Measurements from ENCODE around the gene OSGIN1.

Gene OSGIN1

DNA sequence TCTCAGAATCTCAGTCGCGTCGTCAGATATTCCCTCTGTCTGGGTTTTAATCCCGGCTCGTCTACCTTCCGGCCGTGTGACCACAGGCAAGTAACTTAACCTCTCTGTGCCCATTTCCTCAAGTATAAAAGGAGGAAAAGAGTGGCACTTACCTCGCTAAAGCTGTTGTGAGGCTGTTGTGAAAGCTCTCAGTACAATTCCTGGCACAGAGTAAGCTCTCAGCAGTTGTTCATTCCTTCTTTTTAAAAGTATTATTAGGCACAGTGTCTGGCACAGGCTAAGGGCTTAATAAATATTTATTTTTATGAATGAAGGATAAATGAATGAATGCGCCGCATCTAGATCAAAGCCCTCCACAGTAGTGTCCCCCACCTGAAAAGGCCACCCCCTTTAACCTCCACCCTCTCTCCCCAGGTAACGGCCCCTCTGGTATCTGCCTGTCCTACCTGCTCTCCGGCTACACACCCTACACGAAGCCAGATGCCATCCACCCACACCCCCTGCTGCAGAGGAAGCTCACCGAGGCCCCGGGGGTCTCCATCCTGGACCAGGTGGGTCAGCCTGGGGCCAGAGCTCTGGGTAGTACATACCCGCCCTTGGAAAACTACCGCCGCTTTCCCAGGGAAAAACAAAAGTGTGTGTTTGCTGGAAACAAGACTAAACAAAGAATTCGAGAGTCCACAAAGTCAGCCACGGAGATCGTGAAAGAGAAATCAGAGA is 6.0 kb downstream of the OSGIN1 start:
- no peak for TF ChIP-seq EZH2 (IDR thresholded peaks at IDR 0.05; ENCODE audit: borderline replicate concordance, low read depth, low read length, severe bottlenecking)
- no peak for TF ChIP-seq CTCF (IDR thresholded peaks at IDR 0.05; ENCODE audit: borderline replicate concordance, extremely low read depth, low read length, poor library complexity, severe bottlenecking)
- Histone ChIP-seq H3K36me3 (ENCODE audit: insufficient read depth, low read length) (no peaks in the 10 kb centered on the region), H3K27ac (ENCODE audit: low read length) (no peak overlapping the region), H4K20me1 (ENCODE audit: insufficient read depth, low read length) (no peaks in the 10 kb centered on the region), H3K4me3 (ENCODE audit: low read depth in 1 of 2, low read length in 2 of 2) (no peak overlapping the region), H3K9ac (ENCODE audit: low read depth, low read length) (no peak overlapping the region), H3K79me2 (ENCODE audit: insufficient read depth, low read length) (no peaks in the 10 kb centered on the region), H3K4me2 (ENCODE audit: insufficient read depth, low read length) (no peak overlapping the region), H2AFZ (ENCODE audit: low read depth, low read length) (no peak overlapping the region), H3K4me1 (ENCODE audit: insufficient read depth, low read length) (no peaks in the 10 kb centered on the region), H3K27me3 (ENCODE audit: insufficient read depth, low read length, poor library complexity) (peaks cover under 1% of the 10 kb centered on the region), H3K9me3 (ENCODE audit: insufficient read depth, low read length, severe bottlenecking) (no peaks in the 10 kb centered on the region)
- DNase-seq = no peak
- no peak for ATAC-seq (ENCODE audit: insufficient read depth, low read depth)

DNA sequence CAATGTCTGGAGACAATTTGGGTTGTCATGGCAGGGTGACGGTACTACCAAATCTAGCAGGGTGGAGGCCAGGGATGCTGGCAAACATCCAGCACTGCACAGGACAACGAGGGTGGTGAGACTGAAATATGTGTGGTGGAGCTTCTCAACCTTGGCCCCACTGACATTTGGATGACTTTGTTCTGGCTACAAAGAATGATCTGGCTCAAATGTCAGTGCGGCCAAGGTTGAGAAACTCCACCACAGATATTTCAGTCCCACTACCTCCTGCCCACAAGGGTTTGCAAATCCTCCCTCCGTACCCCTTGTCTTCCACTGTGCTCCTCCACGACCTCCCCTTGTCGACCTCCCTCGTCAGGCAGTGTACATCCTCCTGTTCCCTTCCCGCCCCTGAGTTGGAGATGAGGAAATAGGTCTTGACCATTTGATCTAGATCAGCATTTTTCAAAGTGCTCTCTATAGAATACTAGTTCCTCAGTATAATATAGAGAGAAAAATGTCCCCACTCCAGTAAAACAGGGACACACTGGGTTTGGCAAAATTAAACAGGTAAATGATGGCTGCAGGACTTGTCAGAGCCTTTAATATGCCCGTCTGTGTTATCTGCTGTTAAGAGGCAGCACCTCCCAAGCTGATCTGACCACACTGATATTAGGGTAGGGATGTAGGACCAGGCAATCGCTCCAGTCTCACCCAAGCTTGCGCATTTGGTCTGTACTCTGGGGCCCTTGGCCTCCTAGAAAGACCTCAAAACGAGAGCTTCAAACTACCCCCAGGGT is 6.8 kb downstream of the OSGIN1 start:
- H2AFZ ChIP-seq (ENCODE audit: low read depth, low read length) = no peak overlapping the region
- H4K20me1 ChIP-seq (ENCODE audit: insufficient read depth, low read length) = no peaks in the 10 kb centered on the region
- no peak overlapping the region for H3K9ac ChIP-seq (ENCODE audit: low read depth, low read length)
- TF ChIP-seq CTCF (IDR thresholded peaks at IDR 0.05; ENCODE audit: borderline replicate concordance, extremely low read depth, low read length, poor library complexity, severe bottlenecking) (no peak), EZH2 (IDR thresholded peaks at IDR 0.05; ENCODE audit: borderline replicate concordance, low read depth, low read length, severe bottlenecking) (no peak)
- no peak overlapping the region for H3K4me3 ChIP-seq (ENCODE audit: low read depth in 1 of 2, low read length in 2 of 2)
- ATAC-seq (ENCODE audit: insufficient read depth, low read depth) (no peak), DNase-seq (no peak)
- no peaks in the 10 kb centered on the region for H3K27me3 ChIP-seq (ENCODE audit: insufficient read depth, low read length, poor library complexity)
- H3K79me2 ChIP-seq (ENCODE audit: insufficient read depth, low read length) = no peaks in the 10 kb centered on the region
- H3K4me1 ChIP-seq (ENCODE audit: insufficient read depth, low read length) = no peaks in the 10 kb centered on the region
- no peak overlapping the region for H3K27ac ChIP-seq (ENCODE audit: low read length)
- H3K9me3 ChIP-seq (ENCODE audit: insufficient read depth, low read length, severe bottlenecking) = no peaks in the 10 kb centered on the region
- no peak overlapping the region for H3K4me2 ChIP-seq (ENCODE audit: insufficient read depth, low read length)
- no peaks in the 10 kb centered on the region for H3K36me3 ChIP-seq (ENCODE audit: insufficient read depth, low read length)

DNA sequence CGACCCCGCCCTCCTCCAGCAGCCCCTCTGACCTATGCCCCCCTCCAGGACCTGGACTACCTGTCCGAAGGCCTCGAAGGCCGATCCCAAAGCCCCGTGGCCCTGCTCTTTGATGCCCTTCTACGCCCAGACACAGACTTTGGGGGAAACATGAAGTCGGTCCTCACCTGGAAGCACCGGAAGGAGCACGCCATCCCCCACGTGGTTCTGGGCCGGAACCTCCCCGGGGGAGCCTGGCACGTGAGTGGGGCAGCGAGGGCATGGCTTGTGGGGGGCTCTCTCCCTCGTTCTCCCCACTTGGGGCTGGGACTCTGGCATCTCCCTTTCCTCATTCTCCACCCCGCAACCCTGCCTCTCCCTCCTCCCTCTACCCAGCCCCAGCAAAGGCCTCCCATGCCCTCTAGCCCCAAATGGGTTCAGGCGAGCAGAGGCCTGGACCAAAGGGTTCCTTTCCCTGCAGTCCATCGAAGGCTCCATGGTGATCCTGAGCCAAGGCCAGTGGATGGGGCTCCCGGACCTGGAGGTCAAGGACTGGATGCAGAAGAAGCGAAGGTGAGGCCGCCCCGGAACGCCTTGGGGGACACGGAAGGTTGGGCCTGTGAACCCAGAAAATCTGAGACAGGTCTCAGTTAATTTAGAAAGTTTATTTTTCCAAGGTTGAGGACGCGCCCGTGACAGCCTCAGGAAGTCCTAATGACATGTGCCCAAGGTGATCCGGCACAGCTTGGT is 7.6 kb downstream of the OSGIN1 start:
- Histone ChIP-seq H2AFZ (ENCODE audit: low read depth, low read length) (no peak overlapping the region), H3K27ac (ENCODE audit: low read length) (no peak overlapping the region), H3K9ac (ENCODE audit: low read depth, low read length) (no peak overlapping the region), H3K4me1 (ENCODE audit: insufficient read depth, low read length) (no peaks in the 10 kb centered on the region), H3K36me3 (ENCODE audit: insufficient read depth, low read length) (no peaks in the 10 kb centered on the region), H3K27me3 (ENCODE audit: insufficient read depth, low read length, poor library complexity) (no peaks in the 10 kb centered on the region), H3K4me2 (ENCODE audit: insufficient read depth, low read length) (no peak overlapping the region), H3K9me3 (ENCODE audit: insufficient read depth, low read length, severe bottlenecking) (no peaks in the 10 kb centered on the region), H3K4me3 (ENCODE audit: low read depth in 1 of 2, low read length in 2 of 2) (no peak overlapping the region), H3K79me2 (ENCODE audit: insufficient read depth, low read length) (no peaks in the 10 kb centered on the region), H4K20me1 (ENCODE audit: insufficient read depth, low read length) (no peaks in the 10 kb centered on the region)
- DNase-seq (no peak), ATAC-seq (ENCODE audit: insufficient read depth, low read depth) (no peak)
- TF ChIP-seq CTCF (IDR thresholded peaks at IDR 0.05; ENCODE audit: borderline replicate concordance, extremely low read depth, low read length, poor library complexity, severe bottlenecking) = no peak
- TF ChIP-seq EZH2 (IDR thresholded peaks at IDR 0.05; ENCODE audit: borderline replicate concordance, low read depth, low read length, severe bottlenecking) = no peak
